ENCODE results near the gene UBE3C. TPM values are rescaled to one million over a fixed set of nuclear protein-coding genes. Genes with fewer than 3 reads are reported as not detected.
"Not testable (repeated sequence)": the region's sequence is repeated elsewhere in the genome, so short reads cannot be mapped to it uniquely, and the experiment has no call there.

UBE3C gene
- total RNA-seq, 2 donors from 2014 or later: 49.0 to 72.0 TPM

GRCh38 chr7:157129200-157129599 lies 9.5 kb upstream of the UBE3C start:
- TF ChIP-seq CTCF (IDR thresholded peaks at IDR 0.05): no peak
- TF ChIP-seq POLR2AphosphoS5 (IDR thresholded peaks at IDR 0.05): no peak
- no peak for TF ChIP-seq POLR2A (IDR thresholded peaks at IDR 0.05)
- H3K36me3 ChIP-seq: no peaks in the 10 kb centered on the region
- no peak overlapping the region for H3K4me3 ChIP-seq
- WGBS: 73% methylated on average over 10 of the region's 10 CpGs
- intact Hi-C loops (cut with DNase I): no loop called here
- H3K4me1 ChIP-seq (replicated peaks): no peaks in the 10 kb centered on the region
- no peaks in the 10 kb centered on the region for H3K9me3 ChIP-seq
- H3K27me3 ChIP-seq (replicated peaks; ENCODE audit: insufficient read depth): no peaks in the 10 kb centered on the region
- H3K27ac ChIP-seq: no peak overlapping the region
- no peak for DNase-seq (ENCODE audit: low spot score)

DNA sequence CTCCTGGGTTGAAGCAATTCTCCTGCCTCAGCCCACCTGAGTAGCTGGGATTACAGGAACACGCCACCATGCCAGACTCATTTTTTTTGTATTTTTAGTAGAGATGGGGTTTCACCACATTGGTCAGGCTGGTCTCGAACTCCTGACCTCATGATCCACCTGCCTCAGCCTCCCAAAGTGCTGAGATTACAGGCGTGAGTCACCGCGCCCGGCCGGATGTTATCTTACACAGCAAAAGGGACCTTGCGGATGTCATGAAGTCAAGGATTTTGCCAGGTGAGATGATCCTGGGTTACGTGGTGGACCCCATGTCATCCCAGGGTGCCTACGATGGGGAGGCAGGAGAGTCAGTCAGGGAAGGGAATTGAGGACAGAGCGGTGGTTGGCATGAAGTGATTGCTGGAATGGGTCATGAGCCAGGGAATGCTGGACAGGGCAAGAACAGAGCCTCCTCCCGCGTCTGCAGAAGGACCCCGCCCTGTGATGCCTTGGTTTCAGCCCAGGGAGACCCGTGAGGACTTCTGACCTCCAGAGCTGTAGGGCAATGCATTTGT lies 8.7 kb upstream of the UBE3C start:
- Histone ChIP-seq H3K9me3 (no peaks in the 10 kb centered on the region), H3K27me3 (replicated peaks; ENCODE audit: insufficient read depth) (no peaks in the 10 kb centered on the region), H3K27ac (no peak overlapping the region), H3K4me1 (replicated peaks) (no peaks in the 10 kb centered on the region), H3K36me3 (no peaks in the 10 kb centered on the region), H3K4me3 (no peak overlapping the region)
- no peak for DNase-seq (ENCODE audit: low spot score)
- intact Hi-C loops (cut with DNase I): loop anchor here (10.0 kb wide), 1 partner anchor 175 kb away; no protein-coding TSS in a partner anchor
- TF ChIP-seq CTCF (IDR thresholded peaks at IDR 0.05): no peak
- no peak for TF ChIP-seq POLR2A (IDR thresholded peaks at IDR 0.05)
- no peak for TF ChIP-seq POLR2AphosphoS5 (IDR thresholded peaks at IDR 0.05)
- 81% methylated on average over 15 of the region's 15 CpGs for WGBS

DNA sequence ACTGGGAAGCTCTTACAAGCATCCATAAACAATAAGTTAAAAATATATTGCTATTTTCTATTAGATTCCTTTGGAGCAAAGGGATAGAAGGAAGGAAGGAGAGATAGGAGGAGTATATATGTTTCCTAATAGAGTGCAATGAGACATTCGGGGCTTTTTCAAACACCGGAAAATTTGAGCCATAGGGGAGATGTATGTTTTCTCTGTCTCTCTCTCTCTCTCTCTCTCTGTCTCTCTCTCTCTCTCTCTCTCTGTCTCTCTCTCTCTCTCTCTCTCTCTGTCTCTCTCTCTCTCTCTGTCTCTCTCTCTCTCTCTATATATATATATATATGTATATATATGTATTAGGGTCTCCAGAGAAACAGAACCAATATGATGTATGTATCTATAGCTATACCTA lies 7.9 kb upstream of the UBE3C start:
- not testable (repeated sequence) for DNase-seq (ENCODE audit: low spot score); H3K4me1 ChIP-seq (replicated peaks); H3K9me3 ChIP-seq; H3K4me3 ChIP-seq; H3K36me3 ChIP-seq; H3K27ac ChIP-seq; H3K27me3 ChIP-seq (replicated peaks; ENCODE audit: insufficient read depth)
- intact Hi-C loops (cut with DNase I): loop anchor here (10.0 kb wide), 1 partner anchor 176 kb away; no protein-coding TSS in a partner anchor
- 88% methylated on average over 2 of the region's 2 CpGs for WGBS

DNA sequence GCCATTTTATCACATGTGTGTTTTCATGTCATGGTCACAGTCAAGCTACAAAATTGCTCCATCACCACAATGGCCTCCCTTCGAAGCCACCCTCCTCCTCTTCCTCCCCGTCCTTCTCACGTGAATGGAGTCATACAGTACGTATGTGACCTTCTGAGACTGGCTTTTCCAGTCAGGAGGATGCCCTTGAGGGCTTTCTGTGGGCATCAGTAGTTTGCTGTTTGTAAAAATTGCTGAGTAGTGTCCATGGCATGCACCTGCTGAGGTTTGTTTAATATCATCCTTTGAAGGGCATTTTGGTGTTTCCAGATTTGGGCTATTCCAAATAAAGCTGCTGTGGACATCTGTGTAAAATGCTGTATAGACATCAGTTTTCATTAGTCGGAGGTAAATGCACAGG lies 5.9 kb upstream of the UBE3C start:
- H3K36me3 ChIP-seq: no peaks in the 10 kb centered on the region
- H3K27me3 ChIP-seq (replicated peaks; ENCODE audit: insufficient read depth): no peaks in the 10 kb centered on the region
- TF ChIP-seq POLR2AphosphoS5 (IDR thresholded peaks at IDR 0.05) (no peak), POLR2A (IDR thresholded peaks at IDR 0.05) (no peak), CTCF (IDR thresholded peaks at IDR 0.05) (no peak)
- intact Hi-C loops (cut with DNase I): loop anchor here (10.0 kb wide), 1 partner anchor 178 kb away; no protein-coding TSS in a partner anchor
- H3K9me3 ChIP-seq: no peaks in the 10 kb centered on the region
- H3K4me1 ChIP-seq (replicated peaks): no peaks in the 10 kb centered on the region
- no peak overlapping the region for H3K4me3 ChIP-seq
- DNase-seq (ENCODE audit: low spot score): no peak
- 68% methylated on average over 5 of the region's 5 CpGs for WGBS
- no peak overlapping the region for H3K27ac ChIP-seq

- 95% methylated on average over 2 of the region's 2 CpGs for WGBS
- Histone ChIP-seq H3K4me1 (replicated peaks) (no peaks in the 10 kb centered on the region), H3K4me3 (no peak overlapping the region), H3K27me3 (replicated peaks; ENCODE audit: insufficient read depth) (no peaks in the 10 kb centered on the region), H3K9me3 (no peaks in the 10 kb centered on the region), H3K36me3 (no peaks in the 10 kb centered on the region), H3K27ac (no peak overlapping the region)
- TF ChIP-seq CTCF (IDR thresholded peaks at IDR 0.05) (no peak), POLR2A (IDR thresholded peaks at IDR 0.05) (no peak), POLR2AphosphoS5 (IDR thresholded peaks at IDR 0.05) (no peak)
- DNase-seq (ENCODE audit: low spot score): no peak
- intact Hi-C loops (cut with DNase I): loop anchor here (10.0 kb wide), 1 partner anchor 179 kb away; no protein-coding TSS in a partner anchor
Observed at GRCh38 chr7:157133304-157133703, 5.4 kb upstream of the UBE3C start.

All from prostate gland (tissue), 2 donors.